ENCODE measurements around the gene HDLBP. TPM values are rescaled to one million over a fixed set of nuclear protein-coding genes. Genes with fewer than 3 reads are reported as not detected.
"Not testable (repeated sequence)": the region's sequence is repeated elsewhere in the genome, so short reads cannot be mapped to it uniquely, and the experiment has no call there.

HDLBP gene
- total RNA-seq, 6 experiments from 2014 or later = 991 to 1,153 (median 1,104) TPM

DNA sequence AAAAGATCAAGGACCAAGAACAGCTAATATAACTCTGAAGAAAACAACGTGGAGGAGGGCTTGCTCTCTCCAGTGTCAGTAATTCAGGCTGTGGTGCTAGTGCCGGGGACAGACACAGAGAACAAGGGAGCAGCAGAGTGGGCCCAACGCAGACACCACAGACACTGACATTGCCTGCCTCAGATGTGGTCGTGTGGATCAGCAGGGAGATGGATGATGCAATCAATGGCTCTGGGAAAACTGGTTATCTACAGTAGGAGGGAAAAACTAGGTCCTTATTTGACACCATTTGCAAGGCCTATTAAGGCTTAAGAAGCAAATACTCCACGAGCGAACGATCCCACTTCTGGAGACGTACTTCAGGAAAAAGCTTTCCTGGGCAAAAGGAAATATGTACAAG, 36.1 kb downstream of the HDLBP start:
- Mint-ChIP-seq H3K4me1 (ENCODE audit: low read depth) (peaks cover 32% of the 10 kb centered on the region), H3K36me3 (ENCODE audit: low read depth) (peaks cover 21% of the 10 kb centered on the region), H3K9me3 (peaks cover 5% of the 10 kb centered on the region), H3K27ac (no peak overlapping the region), H3K4me3 (no peak overlapping the region), H3K27me3 (ENCODE audit: insufficient read depth) (0 out of 2 replicates have a peak, but pooled peaks cover 3% of the 10 kb centered on the region)
- TF ChIP-seq, protein P1, sequence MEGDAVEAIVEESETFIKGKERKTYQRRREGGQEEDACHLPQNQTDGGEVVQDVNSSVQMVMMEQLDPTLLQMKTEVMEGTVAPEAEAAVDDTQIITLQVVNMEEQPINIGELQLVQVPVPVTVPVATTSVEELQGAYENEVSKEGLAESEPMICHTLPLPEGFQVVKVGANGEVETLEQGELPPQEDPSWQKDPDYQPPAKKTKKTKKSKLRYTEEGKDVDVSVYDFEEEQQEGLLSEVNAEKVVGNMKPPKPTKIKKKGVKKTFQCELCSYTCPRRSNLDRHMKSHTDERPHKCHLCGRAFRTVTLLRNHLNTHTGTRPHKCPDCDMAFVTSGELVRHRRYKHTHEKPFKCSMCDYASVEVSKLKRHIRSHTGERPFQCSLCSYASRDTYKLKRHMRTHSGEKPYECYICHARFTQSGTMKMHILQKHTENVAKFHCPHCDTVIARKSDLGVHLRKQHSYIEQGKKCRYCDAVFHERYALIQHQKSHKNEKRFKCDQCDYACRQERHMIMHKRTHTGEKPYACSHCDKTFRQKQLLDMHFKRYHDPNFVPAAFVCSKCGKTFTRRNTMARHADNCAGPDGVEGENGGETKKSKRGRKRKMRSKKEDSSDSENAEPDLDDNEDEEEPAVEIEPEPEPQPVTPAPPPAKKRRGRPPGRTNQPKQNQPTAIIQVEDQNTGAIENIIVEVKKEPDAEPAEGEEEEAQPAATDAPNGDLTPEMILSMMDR (IDR thresholded peaks at IDR 0.05) = no peak
- no peak for DNase-seq

DNA sequence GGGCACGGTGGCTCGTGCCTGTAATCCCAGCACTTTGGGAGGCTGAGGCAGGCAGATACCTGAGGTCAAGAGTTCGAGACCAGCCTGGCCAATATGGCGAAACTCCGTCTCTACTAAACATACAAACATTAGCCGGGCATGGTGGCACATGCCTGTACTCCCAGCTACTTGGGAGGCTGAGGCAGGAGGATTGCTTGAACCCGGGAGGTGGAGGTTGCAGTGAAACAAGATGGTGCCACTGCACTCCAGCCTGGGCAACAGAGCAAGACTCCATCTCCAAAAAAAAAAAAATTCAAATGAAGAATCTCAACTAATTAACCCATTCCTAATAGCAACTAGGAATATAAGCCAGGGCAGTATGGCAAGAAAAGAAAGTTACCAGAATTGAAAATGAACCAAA, 37.2 kb downstream of the HDLBP start:
- DNase-seq; H3K9me3 Mint-ChIP-seq; H3K27ac Mint-ChIP-seq; H3K4me3 Mint-ChIP-seq; H3K27me3 Mint-ChIP-seq (ENCODE audit: insufficient read depth): not testable (repeated sequence)
- Mint-ChIP-seq H3K4me1 (ENCODE audit: low read depth) (peaks cover 43% of the 10 kb centered on the region), H3K36me3 (ENCODE audit: low read depth) (peaks cover 21% of the 10 kb centered on the region)

DNA sequence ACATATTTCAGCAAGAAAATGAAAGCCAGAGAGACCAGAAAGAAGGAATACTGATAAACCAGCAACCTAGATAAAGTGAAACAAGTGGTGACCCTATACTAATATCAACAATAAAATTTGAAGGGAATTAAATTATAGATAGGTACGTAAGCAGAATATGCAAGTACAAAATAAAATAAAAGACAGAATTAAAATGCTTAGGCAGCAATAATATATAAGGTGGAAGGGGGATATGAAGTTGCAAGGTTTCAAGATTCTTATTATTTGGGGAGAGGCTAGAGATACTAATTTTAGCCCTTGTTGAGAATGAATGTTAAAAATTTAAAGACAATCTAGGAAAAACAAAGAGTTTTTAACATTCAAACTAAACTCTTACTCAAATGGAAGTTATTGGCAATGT, 39.6 kb downstream of the HDLBP start:
- TF ChIP-seq, protein P1 (IDR thresholded peaks at IDR 0.05) = no peak
- H3K9me3 Mint-ChIP-seq = peaks cover 5% of the 10 kb centered on the region
- no peak overlapping the region for H3K27ac Mint-ChIP-seq

DNA sequence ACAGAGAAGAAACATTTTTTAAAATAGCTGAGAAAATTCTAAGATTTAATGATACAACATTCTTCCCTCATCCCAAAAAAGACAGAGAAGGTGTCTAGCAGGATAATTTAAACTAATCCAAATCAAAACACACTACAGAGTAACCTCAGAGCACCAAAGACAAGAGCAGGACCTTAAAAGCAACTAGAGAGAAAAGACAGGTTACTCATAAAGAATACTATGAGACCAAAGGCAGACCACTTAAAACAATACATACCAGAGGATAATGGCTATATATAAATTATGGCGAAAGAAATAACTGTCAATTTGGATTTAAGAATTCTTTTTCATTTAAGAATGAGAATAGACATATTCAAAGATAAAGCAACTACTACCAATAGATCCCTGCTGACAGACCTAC, 40.0 kb downstream of the HDLBP start:
- Mint-ChIP-seq H3K4me3 (no peak overlapping the region), H3K27ac (no peak overlapping the region), H3K36me3 (ENCODE audit: low read depth) (peaks cover 36% of the 10 kb centered on the region), H3K9me3 (peaks cover 5% of the 10 kb centered on the region), H3K27me3 (ENCODE audit: insufficient read depth) (peaks cover 11% of the 10 kb centered on the region), H3K4me1 (ENCODE audit: low read depth) (peaks cover 48% of the 10 kb centered on the region)
- TF ChIP-seq, protein P1 (IDR thresholded peaks at IDR 0.05) = no peak
- DNase-seq = no peak

More for the DNA sequence above, 39.6 kb downstream of the HDLBP start:
- DNase-seq = no peak
- no peak overlapping the region for H3K4me3 Mint-ChIP-seq
- H3K36me3 Mint-ChIP-seq (ENCODE audit: low read depth) = peaks cover 32% of the 10 kb centered on the region
- H3K4me1 Mint-ChIP-seq (ENCODE audit: low read depth) = peaks cover 47% of the 10 kb centered on the region
- H3K27me3 Mint-ChIP-seq (ENCODE audit: insufficient read depth) = peaks cover 11% of the 10 kb centered on the region

DNA sequence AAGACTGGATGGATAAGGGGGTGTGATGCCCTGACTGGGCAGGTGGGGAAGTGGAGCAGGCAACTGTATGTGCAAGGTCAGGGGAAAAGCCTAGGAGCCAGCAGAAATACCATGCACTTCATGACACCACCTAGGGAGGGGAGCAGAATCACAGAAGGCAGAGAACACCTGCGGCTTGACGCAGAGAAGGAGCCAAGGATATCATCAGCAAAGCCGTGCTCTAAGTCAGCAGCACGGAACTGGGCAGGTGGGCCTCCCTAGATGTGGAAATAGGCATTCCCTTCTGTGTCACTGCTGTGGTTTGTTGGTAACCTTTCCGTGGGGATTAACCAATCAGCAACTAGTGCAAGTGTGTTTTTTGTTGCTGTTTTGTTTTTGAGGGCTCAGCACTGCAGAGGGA, 41.3 kb downstream of the HDLBP start:
- Mint-ChIP-seq H3K27ac (peak overlapping the region; percentile 84), H3K27me3 (ENCODE audit: insufficient read depth) (peaks cover 15% of the 10 kb centered on the region), H3K4me1 (ENCODE audit: low read depth) (peaks cover 51% of the 10 kb centered on the region), H3K9me3 (peaks cover 5% of the 10 kb centered on the region), H3K4me3 (peak overlapping the region; percentile 40; the same call in 1 of the 2 replicates), H3K36me3 (ENCODE audit: low read depth) (peaks cover 39% of the 10 kb centered on the region)
- DNase-seq = no peak
- TF ChIP-seq, protein P1 (IDR thresholded peaks at IDR 0.05) = no peak

DNA sequence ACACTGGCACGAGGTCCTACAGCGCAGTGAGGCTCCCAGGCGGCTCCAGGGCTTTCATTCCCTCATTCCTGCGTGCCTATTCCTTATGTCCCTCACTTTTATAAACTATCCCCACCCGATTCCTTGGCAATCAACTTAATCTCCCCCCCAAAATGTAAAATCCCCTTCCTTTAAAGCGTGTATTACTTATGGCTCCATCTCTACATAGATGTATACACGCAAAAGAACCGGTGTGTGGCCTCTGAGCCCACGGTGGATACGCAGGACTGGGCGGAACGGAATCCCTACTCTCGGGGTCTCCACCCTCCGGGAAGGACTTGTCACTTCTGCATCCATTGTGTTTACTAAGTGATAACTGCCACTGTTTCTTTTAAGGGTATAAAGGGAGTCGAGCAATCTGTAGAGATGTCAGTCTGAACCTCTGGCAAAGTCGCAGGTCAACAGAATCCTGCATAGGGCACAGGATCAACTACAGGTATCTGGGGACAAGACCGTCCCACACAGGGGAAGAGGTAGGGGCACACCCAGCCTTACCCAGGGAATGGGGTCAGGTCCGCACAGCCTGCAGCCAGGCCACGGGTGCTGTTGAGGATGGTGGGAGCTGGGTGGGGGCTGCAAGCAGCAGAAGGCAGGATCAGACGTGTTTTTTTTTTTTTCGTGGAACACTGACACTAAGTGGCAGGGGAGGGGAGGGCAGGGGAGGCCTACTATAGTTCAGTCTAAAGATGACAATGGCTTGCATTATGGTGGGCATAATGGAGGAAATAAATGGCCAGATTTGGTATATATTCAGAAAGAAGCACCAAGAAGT, 42.1 kb downstream of the HDLBP start:
- peaks cover 45% of the 10 kb centered on the region for H3K36me3 Mint-ChIP-seq (ENCODE audit: low read depth)
- TF ChIP-seq, protein P1 (IDR thresholded peaks at IDR 0.05) = peak; percentile 27
- peak overlapping the region; percentile 84 for H3K27ac Mint-ChIP-seq
- peaks cover 15% of the 10 kb centered on the region for H3K27me3 Mint-ChIP-seq (ENCODE audit: insufficient read depth)
- H3K4me1 Mint-ChIP-seq (ENCODE audit: low read depth) = peaks cover 58% of the 10 kb centered on the region
- no peak for DNase-seq
- H3K4me3 Mint-ChIP-seq = peak overlapping the region; percentile 78
- H3K9me3 Mint-ChIP-seq = peaks cover 5% of the 10 kb centered on the region

Measured in HFFc6 (cell line).